Rectal smooth muscle tissue (tissue), 1 donor: ENCODE results near the gene C11orf98.
"Not testable (repeated sequence)": the region's sequence is repeated elsewhere in the genome, so short reads cannot be mapped to it uniquely, and the experiment has no call there.

Source experiments
- H3K27ac ChIP-seq: one replicate; pipeline ENCODE4 v1.7.0; 2013; ENCODE audit warnings: low read depth, low read length, inconsistent platforms
- H3K27me3 ChIP-seq: one replicate; pipeline ENCODE4 v1.7.0; 2013; ENCODE audit warnings: low read length; ENCODE audit not compliant: control insufficient read depth, insufficient read depth
- H3K36me3 ChIP-seq: one replicate; pipeline ENCODE4 v1.7.0; 2013; ENCODE audit warnings: low read length; ENCODE audit not compliant: control insufficient read depth, insufficient read depth
- H3K4me1 ChIP-seq: one replicate; pipeline ENCODE4 v1.7.0; 2013; ENCODE audit warnings: low read length; ENCODE audit not compliant: control insufficient read depth, insufficient read depth
- H3K4me3 ChIP-seq: one replicate; pipeline ENCODE4 v1.7.0; 2013; ENCODE audit warnings: low read length
- H3K9ac ChIP-seq: one replicate; pipeline ENCODE4 v1.7.0; 2013; ENCODE audit warnings: low read length

The C11orf98 gene

GRCh38 chr11:62678433-62678769 is 13.4 kb upstream of the C11orf98 start:
- Histone ChIP-seq H3K4me3 (peak overlapping the region; percentile 98), H3K27me3 (no peaks in the 10 kb centered on the region), H3K27ac (peak overlapping the region; percentile 87), H3K36me3 (peaks cover 13% of the 10 kb centered on the region), H3K9ac (peak overlapping the region; percentile 84), H3K4me1 (peaks cover 10% of the 10 kb centered on the region)

GRCh38 chr11:62677714-62678113 is 12.7 kb upstream of the C11orf98 start:
- Histone ChIP-seq H3K4me1 (peaks cover 10% of the 10 kb centered on the region), H3K9ac (no peak overlapping the region), H3K27ac (no peak overlapping the region), H3K36me3 (peaks cover 13% of the 10 kb centered on the region), H3K27me3 (no peaks in the 10 kb centered on the region), H3K4me3 (peak overlapping the region; percentile 98)

GRCh38 chr11:62677156-62677555 is 12.1 kb upstream of the C11orf98 start:
- H3K36me3 ChIP-seq: peaks cover 13% of the 10 kb centered on the region
- H3K9ac ChIP-seq: no peak overlapping the region
- H3K4me3 ChIP-seq: no peak overlapping the region
- no peak overlapping the region for H3K27ac ChIP-seq
- H3K27me3 ChIP-seq: no peaks in the 10 kb centered on the region
- H3K4me1 ChIP-seq: peaks cover 10% of the 10 kb centered on the region

- H3K4me3 ChIP-seq: no peak overlapping the region
- H3K27me3 ChIP-seq: no peaks in the 10 kb centered on the region
- H3K27ac ChIP-seq: no peak overlapping the region
- H3K9ac ChIP-seq: no peak overlapping the region
- peaks cover 10% of the 10 kb centered on the region for H3K4me1 ChIP-seq
- H3K36me3 ChIP-seq: peaks cover 13% of the 10 kb centered on the region
Observed at GRCh38 chr11:62676698-62677097, 11.7 kb upstream of the C11orf98 start.

GRCh38 chr11:62675415-62675814 is 10.4 kb upstream of the C11orf98 start:
- not testable (repeated sequence) for H3K27me3 ChIP-seq, H3K27ac ChIP-seq, H3K4me1 ChIP-seq, H3K4me3 ChIP-seq, H3K9ac ChIP-seq
- H3K36me3 ChIP-seq: peaks cover 13% of the 10 kb centered on the region

- no peaks in the 10 kb centered on the region for H3K27me3 ChIP-seq
- peaks cover 8% of the 10 kb centered on the region for H3K4me1 ChIP-seq
- no peak overlapping the region for H3K27ac ChIP-seq
- no peak overlapping the region for H3K9ac ChIP-seq
- H3K36me3 ChIP-seq: peaks cover 13% of the 10 kb centered on the region
- no peak overlapping the region for H3K4me3 ChIP-seq
Observed at GRCh38 chr11:62673196-62673525, 8.2 kb upstream of the C11orf98 start.

GRCh38 chr11:62671608-62672389 is 6.8 kb upstream of the C11orf98 start, which contains the start of the genes LBHD1 and UQCC3:
TSS of gene LBHD1 (minus strand) at chr11:62672267. CDS start at chr11:62670031, 2,236 bp downstream.
TSS of gene UQCC3 (plus strand) at chr11:62671673. CDS start at chr11:62671746, 73 bp downstream.
- Histone ChIP-seq H3K27ac (peak within 1 kb of the TSS; percentile 91), H3K4me1 (peaks cover 11% of the 10 kb centered on the region), H3K27me3 (no peaks in the 10 kb centered on the region), H3K36me3 (peaks cover 13% of the 10 kb centered on the region), H3K4me3 (peak within 1 kb of the TSS; percentile 90), H3K9ac (peak within 1 kb of the TSS; percentile 95)

GRCh38 chr11:62671236-62671607 is 6.2 kb upstream of the C11orf98 start:
- Histone ChIP-seq H3K36me3 (peaks cover 15% of the 10 kb centered on the region), H3K9ac (peak overlapping the region; percentile 95), H3K27ac (peak overlapping the region; percentile 91), H3K4me1 (peaks cover 17% of the 10 kb centered on the region), H3K4me3 (peak overlapping the region; percentile 90), H3K27me3 (no peaks in the 10 kb centered on the region)

GRCh38 chr11:62669420-62670161 is 4.6 kb upstream of the C11orf98 start:
- Histone ChIP-seq H3K27me3 (no peaks in the 10 kb centered on the region), H3K36me3 (peaks cover 13% of the 10 kb centered on the region), H3K27ac (no peak overlapping the region), H3K9ac (no peak overlapping the region), H3K4me1 (peaks cover 19% of the 10 kb centered on the region), H3K4me3 (no peak overlapping the region)

- Histone ChIP-seq H3K9ac (no peak overlapping the region), H3K27me3 (no peaks in the 10 kb centered on the region), H3K36me3 (peaks cover 11% of the 10 kb centered on the region), H3K4me1 (peaks cover 17% of the 10 kb centered on the region), H3K4me3 (peak overlapping the region; percentile 94), H3K27ac (no peak overlapping the region)
Observed at GRCh38 chr11:62667460-62667859, 2.5 kb upstream of the C11orf98 start.

GRCh38 chr11:62666259-62666926 is 1.4 kb upstream of the C11orf98 start:
- H3K27ac ChIP-seq: peak overlapping the region; percentile 89
- H3K27me3 ChIP-seq: no peaks in the 10 kb centered on the region
- H3K9ac ChIP-seq: peak overlapping the region; percentile 24
- H3K4me1 ChIP-seq: peaks cover 17% of the 10 kb centered on the region
- peak overlapping the region; percentile 94 for H3K4me3 ChIP-seq
- H3K36me3 ChIP-seq: peaks cover 11% of the 10 kb centered on the region

- H3K4me1 ChIP-seq: peaks cover 17% of the 10 kb centered on the region
- H3K4me3 ChIP-seq: peak overlapping the region; percentile 94
- H3K27ac ChIP-seq: peak overlapping the region; percentile 89
- H3K27me3 ChIP-seq: no peaks in the 10 kb centered on the region
- peaks cover 11% of the 10 kb centered on the region for H3K36me3 ChIP-seq
- peak overlapping the region; percentile 76 for H3K9ac ChIP-seq
Observed at GRCh38 chr11:62665599-62666258, 719 bp upstream of the C11orf98 start.
